ENCODE measurements around the gene SLC25A40. TPM values are rescaled to one million over a fixed set of nuclear protein-coding genes. Genes with fewer than 3 reads are reported as not detected.

SLC25A40 gene
- total and polyA plus RNA-seq, 12 donors: 4.5 to 57.2 (median 24.2) TPM

DNA sequence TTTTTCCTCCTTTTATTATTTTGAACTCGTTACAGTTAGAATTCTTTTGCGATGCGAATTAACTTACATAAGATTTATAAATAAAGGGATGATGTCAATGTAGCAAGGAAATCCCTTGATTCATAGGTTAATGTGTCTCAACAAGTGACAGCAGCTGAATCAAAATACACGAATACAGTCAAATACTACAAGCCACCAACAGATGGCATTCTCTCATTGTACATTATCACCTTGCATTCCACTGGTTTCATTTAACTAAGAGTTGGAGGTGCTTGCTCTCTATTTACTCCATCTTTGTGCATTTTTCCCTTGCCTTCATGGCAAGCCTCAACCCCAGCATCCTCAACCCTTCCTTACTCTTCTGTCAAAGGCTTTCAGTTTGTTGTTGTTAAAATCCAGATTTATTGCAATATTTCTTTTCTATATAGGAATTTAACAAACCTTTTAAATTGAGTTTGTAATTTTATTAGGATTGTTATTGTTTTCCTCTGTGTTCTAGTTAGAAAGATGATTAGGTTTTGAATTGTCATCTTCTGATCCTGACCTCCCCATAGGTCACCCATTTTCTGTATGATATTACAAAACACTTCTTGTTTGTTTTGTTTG lies 78.3 kb downstream of the SLC25A40 start:
- H3K27me3 ChIP-seq: no peaks in the 10 kb centered on the region
- no peaks in the 10 kb centered on the region for H3K36me3 ChIP-seq (replicated peaks in 1 of 2)
- DNase-seq: no peak
- no peaks in the 10 kb centered on the region for H3K9me3 ChIP-seq (replicated peaks in 1 of 3)
- H3K4me1 ChIP-seq (replicated peaks in 1 of 2): no peaks in the 10 kb centered on the region
- no peak overlapping the region for H3K4me3 ChIP-seq
- 1 to 9% (median 8%) methylated on average over 4 of the region's 4 CpGs for WGBS, 4 donors
- TF ChIP-seq, protein P1, sequence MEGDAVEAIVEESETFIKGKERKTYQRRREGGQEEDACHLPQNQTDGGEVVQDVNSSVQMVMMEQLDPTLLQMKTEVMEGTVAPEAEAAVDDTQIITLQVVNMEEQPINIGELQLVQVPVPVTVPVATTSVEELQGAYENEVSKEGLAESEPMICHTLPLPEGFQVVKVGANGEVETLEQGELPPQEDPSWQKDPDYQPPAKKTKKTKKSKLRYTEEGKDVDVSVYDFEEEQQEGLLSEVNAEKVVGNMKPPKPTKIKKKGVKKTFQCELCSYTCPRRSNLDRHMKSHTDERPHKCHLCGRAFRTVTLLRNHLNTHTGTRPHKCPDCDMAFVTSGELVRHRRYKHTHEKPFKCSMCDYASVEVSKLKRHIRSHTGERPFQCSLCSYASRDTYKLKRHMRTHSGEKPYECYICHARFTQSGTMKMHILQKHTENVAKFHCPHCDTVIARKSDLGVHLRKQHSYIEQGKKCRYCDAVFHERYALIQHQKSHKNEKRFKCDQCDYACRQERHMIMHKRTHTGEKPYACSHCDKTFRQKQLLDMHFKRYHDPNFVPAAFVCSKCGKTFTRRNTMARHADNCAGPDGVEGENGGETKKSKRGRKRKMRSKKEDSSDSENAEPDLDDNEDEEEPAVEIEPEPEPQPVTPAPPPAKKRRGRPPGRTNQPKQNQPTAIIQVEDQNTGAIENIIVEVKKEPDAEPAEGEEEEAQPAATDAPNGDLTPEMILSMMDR (IDR thresholded peaks at IDR 0.05): peak; percentile 39 to 69 (median 62)
- TF ChIP-seq POLR2A (IDR thresholded peaks at IDR 0.05): no peak
- H3K27ac ChIP-seq: no peak overlapping the region
- intact Hi-C loops (cut with DNase I): no loop called here

DNA sequence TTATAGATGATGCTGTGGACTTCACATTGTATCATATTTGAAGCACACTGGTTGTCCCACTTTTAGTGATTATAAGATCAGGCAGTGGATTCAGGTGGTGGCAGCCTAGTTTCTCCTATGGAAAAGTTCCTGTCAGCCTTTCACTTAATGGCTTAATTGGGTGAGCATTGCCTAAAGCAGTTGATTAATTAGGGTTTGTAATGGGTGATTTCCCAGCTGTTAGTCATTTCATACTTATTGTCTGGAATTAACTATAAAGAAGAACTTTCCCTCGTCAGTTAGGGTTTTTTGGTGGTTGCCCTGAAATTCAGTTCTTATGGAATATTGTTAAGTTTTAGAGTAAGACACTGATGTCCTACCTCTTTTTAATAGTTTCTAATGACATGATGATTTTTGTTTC lies 78.8 kb downstream of the SLC25A40 start:
- intact Hi-C loops (cut with DNase I): no loop called here
- H3K4me3 ChIP-seq: no peak overlapping the region
- no peaks in the 10 kb centered on the region for H3K4me1 ChIP-seq (replicated peaks in 1 of 2)
- H3K27me3 ChIP-seq: no peaks in the 10 kb centered on the region
- TF ChIP-seq, protein P1 (IDR thresholded peaks at IDR 0.05): no peak
- no peak for TF ChIP-seq POLR2A (IDR thresholded peaks at IDR 0.05)
- no peaks in the 10 kb centered on the region for H3K36me3 ChIP-seq (replicated peaks in 1 of 2)
- WGBS, 4 donors: 24 to 44% (median 35%) methylated on average over 1 of the region's 1 CpG
- no peak for DNase-seq
- no peaks in the 10 kb centered on the region for H3K9me3 ChIP-seq (replicated peaks in 1 of 3)
- no peak overlapping the region for H3K27ac ChIP-seq

DNA sequence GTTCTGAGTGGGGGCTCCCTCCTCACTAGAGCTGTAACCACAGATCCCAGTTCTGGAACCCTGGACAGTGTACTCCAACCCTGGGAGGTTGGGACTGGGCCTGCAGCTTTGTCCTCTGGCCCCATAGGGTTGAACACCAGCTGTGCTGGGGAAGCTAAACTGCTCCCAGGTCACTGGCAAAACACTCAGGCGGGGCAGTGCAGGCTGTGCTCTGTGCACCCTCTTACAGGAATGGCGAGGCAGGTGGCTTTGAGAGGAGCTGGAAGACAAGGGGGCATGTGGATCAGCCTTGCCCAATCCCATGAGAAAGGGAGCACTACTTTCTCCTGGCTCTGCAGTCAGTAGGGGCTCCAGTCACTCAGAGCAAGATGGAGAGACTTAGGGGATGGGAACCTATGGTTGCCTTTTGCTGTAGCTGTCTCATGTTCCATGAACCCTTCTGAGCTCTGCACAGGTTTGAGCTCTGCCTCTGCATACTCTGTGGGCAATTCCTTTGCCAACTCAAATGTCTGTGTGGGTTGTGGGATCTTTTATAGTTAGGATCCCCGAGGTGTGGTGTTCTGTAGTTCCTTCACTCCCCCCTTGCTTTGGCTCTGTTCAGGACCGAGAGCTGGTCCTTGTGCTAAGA lies 90.7 kb downstream of the SLC25A40 start:
- Histone ChIP-seq H3K36me3 (replicated peaks in 1 of 2) (no peaks in the 10 kb centered on the region), H3K27ac (no peak overlapping the region), H3K9me3 (replicated peaks in 1 of 3) (no peaks in the 10 kb centered on the region), H3K27me3 (no peaks in the 10 kb centered on the region), H3K4me3 (no peak overlapping the region), H3K4me1 (replicated peaks in 1 of 2) (no peaks in the 10 kb centered on the region)
- no peak for DNase-seq
- intact Hi-C loops (cut with DNase I): no loop called here
- 82 to 90% (median 87%) methylated on average over 4 of the region's 4 CpGs for WGBS, 4 donors
- no peak for TF ChIP-seq POLR2A (IDR thresholded peaks at IDR 0.05)
- TF ChIP-seq, protein P1 (IDR thresholded peaks at IDR 0.05): no peak

DNA sequence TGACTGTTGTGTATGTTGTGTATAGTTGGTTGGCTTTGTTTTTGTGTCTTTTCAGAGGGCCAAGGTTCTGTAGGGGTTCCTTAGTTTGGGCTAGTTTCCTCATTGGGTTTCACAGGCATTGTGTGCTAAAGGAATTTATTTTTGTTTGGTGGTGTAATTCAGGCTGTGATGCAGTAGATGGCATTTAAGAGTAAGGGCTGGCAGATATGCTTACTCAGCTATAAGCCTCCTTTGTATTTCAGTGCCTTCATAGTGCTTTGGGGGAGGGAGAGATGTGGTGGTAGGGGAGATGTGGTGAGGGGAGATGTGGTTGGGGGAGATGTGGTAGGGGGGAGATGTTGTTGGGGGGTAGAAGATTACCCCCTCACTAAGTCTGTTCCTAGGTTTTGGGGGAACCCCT lies 91.7 kb downstream of the SLC25A40 start:
- H3K9me3 ChIP-seq (replicated peaks in 1 of 3): no peaks in the 10 kb centered on the region
- intact Hi-C loops (cut with DNase I): no loop called here

More for the DNA sequence above, 91.7 kb downstream of the SLC25A40 start:
- TF ChIP-seq POLR2A (IDR thresholded peaks at IDR 0.05): no peak
- TF ChIP-seq, protein P1 (IDR thresholded peaks at IDR 0.05): no peak
- Histone ChIP-seq H3K36me3 (replicated peaks in 1 of 2) (no peaks in the 10 kb centered on the region), H3K27me3 (no peaks in the 10 kb centered on the region), H3K4me3 (no peak overlapping the region), H3K27ac (no peak overlapping the region), H3K4me1 (replicated peaks in 1 of 2) (no peaks in the 10 kb centered on the region)
- no peak for DNase-seq

Other genes with a start within 250 kb of the SLC25A40 start
- gene RUNDC3B, start 248.0 kb downstream of the SLC25A40 start, total RNA-seq: 10 to 100 TPM in 8 of 9 donors, 1 to 10 TPM in 1; 8.5 to 47.4 (median 28.9) TPM
- 10 to 100 TPM in 2 of 3 donors, 1 to 10 TPM in 1; 9.8 to 40.5 (median 12.8) TPM for gene RUNDC3B, start 248.0 kb downstream of the SLC25A40 start, polyA plus RNA-seq
- 10 to 100 TPM in 2 of 9 donors, 1 to 10 TPM in 6, under 1 TPM in 1; 0.91 to 23.2 (median 7.5) TPM for gene DBF4, start 133 bp upstream of the SLC25A40 start, total RNA-seq
- 1 to 10 TPM; 5.6 to 6.6 (median 5.8) TPM for gene DBF4, start 133 bp upstream of the SLC25A40 start, polyA plus RNA-seq
- 10 to 100 TPM in 8 of 9 donors, 1 to 10 TPM in 1; 7.8 to 35.0 (median 24.8) TPM for gene ADAM22, start 57.9 kb upstream of the SLC25A40 start, total RNA-seq
- 1 to 10 TPM; 2.3 to 5.2 (median 3.2) TPM for gene ADAM22, start 57.9 kb upstream of the SLC25A40 start, polyA plus RNA-seq